Neuron (in vitro differentiated cells): ENCODE results near the gene MYL5.

ENCODE experiments used
- H2AFZ ChIP-seq: one replicate; pipeline ENCODE4 v1.6.1; 2013; ENCODE audit warnings: low read depth, mild to moderate bottlenecking, inconsistent platforms, low read length, moderate library complexity
- H3K27me3 ChIP-seq: one replicate; pipeline ENCODE4 v1.6.1; 2013; ENCODE audit warnings: low read length; ENCODE audit not compliant: insufficient read depth
- H3K36me3 ChIP-seq: one replicate; pipeline ENCODE4 v1.6.1; 2013; ENCODE audit warnings: low read length; ENCODE audit not compliant: insufficient read depth
- H3K4me1 ChIP-seq: one replicate; pipeline ENCODE4 v1.6.1; 2013; ENCODE audit warnings: low read length; ENCODE audit not compliant: insufficient read depth
- H3K4me3 ChIP-seq: 2 replicates; pipeline ENCODE4 v1.5.1; 2013; ENCODE audit warnings: mild to moderate bottlenecking, low read length, moderate library complexity
- H3K9me3 ChIP-seq: one replicate; pipeline ENCODE4 v1.6.1; 2013; ENCODE audit warnings: low read length

Gene MYL5

GRCh38 chr4:656436-657337, 17.7 kb upstream of the MYL5 start:
- Histone ChIP-seq H3K36me3 (no peaks in the 10 kb centered on the region), H2AFZ (no peak overlapping the region), H3K4me1 (no peaks in the 10 kb centered on the region), H3K9me3 (peaks cover 2% of the 10 kb centered on the region), H3K4me3 (no peak overlapping the region), H3K27me3 (no peaks in the 10 kb centered on the region)

GRCh38 chr4:657338-657833, 17.0 kb upstream of the MYL5 start:
- peaks cover 5% of the 10 kb centered on the region for H3K9me3 ChIP-seq
- H2AFZ ChIP-seq, result no peak overlapping the region
- H3K36me3 ChIP-seq, result no peaks in the 10 kb centered on the region
- H3K27me3 ChIP-seq, result no peaks in the 10 kb centered on the region
- H3K4me1 ChIP-seq, result no peaks in the 10 kb centered on the region
- no peak overlapping the region for H3K4me3 ChIP-seq

- Histone ChIP-seq H2AFZ (no peak overlapping the region), H3K27me3 (peaks cover 2% of the 10 kb centered on the region), H3K4me3 (no peak overlapping the region), H3K4me1 (no peaks in the 10 kb centered on the region), H3K9me3 (peaks cover 5% of the 10 kb centered on the region), H3K36me3 (no peaks in the 10 kb centered on the region)
These were observed 16.3 kb upstream of the MYL5 start for GRCh38 chr4:657834-658667.

- Histone ChIP-seq H3K4me1 (no peaks in the 10 kb centered on the region), H3K9me3 (peaks cover 5% of the 10 kb centered on the region), H2AFZ (no peak overlapping the region), H3K4me3 (no peak overlapping the region), H3K36me3 (no peaks in the 10 kb centered on the region), H3K27me3 (peaks cover 11% of the 10 kb centered on the region)
These were observed 15.4 kb upstream of the MYL5 start for GRCh38 chr4:658681-659667.

GRCh38 chr4:659851-660250, 14.5 kb upstream of the MYL5 start:
- Histone ChIP-seq H3K36me3 (no peaks in the 10 kb centered on the region), H3K9me3 (peaks cover 8% of the 10 kb centered on the region), H2AFZ (no peak overlapping the region), H3K4me1 (no peaks in the 10 kb centered on the region), H3K27me3 (peaks cover 19% of the 10 kb centered on the region), H3K4me3 (no peak overlapping the region)

GRCh38 chr4:660401-660800, 13.9 kb upstream of the MYL5 start:
- H3K9me3 ChIP-seq, result peaks cover 8% of the 10 kb centered on the region
- no peaks in the 10 kb centered on the region for H3K36me3 ChIP-seq
- peaks cover 25% of the 10 kb centered on the region for H3K27me3 ChIP-seq
- no peak overlapping the region for H3K4me3 ChIP-seq
- H2AFZ ChIP-seq, result no peak overlapping the region
- H3K4me1 ChIP-seq, result no peaks in the 10 kb centered on the region

- no peaks in the 10 kb centered on the region for H3K36me3 ChIP-seq
- no peak overlapping the region for H2AFZ ChIP-seq
- no peak overlapping the region for H3K4me3 ChIP-seq
- no peaks in the 10 kb centered on the region for H3K4me1 ChIP-seq
- H3K27me3 ChIP-seq, result peaks cover 25% of the 10 kb centered on the region
- peaks cover 8% of the 10 kb centered on the region for H3K9me3 ChIP-seq
These were observed 13.1 kb upstream of the MYL5 start for GRCh38 chr4:661231-661630.

GRCh38 chr4:661881-662761, 12.2 kb upstream of the MYL5 start:
- H3K9me3 ChIP-seq, result peaks cover 8% of the 10 kb centered on the region

GRCh38 chr4:663046-663437, 11.3 kb upstream of the MYL5 start:
- Histone ChIP-seq H3K4me3 (no peak overlapping the region), H3K36me3 (no peaks in the 10 kb centered on the region), H3K4me1 (no peaks in the 10 kb centered on the region), H3K9me3 (peaks cover 8% of the 10 kb centered on the region), H3K27me3 (peaks cover 25% of the 10 kb centered on the region), H2AFZ (peak overlapping the region; percentile 55)

More at GRCh38 chr4:661881-662761, 12.2 kb upstream of the MYL5 start:
- H3K4me1 ChIP-seq, result no peaks in the 10 kb centered on the region
- H3K4me3 ChIP-seq, result no peak overlapping the region
- no peak overlapping the region for H2AFZ ChIP-seq
- no peaks in the 10 kb centered on the region for H3K36me3 ChIP-seq
- H3K27me3 ChIP-seq, result peaks cover 25% of the 10 kb centered on the region

GRCh38 chr4:663438-664428, 10.6 kb upstream of the MYL5 start:
- peak overlapping the region; percentile 55 for H2AFZ ChIP-seq
- H3K4me3 ChIP-seq, result peak overlapping the region; percentile 12
- no peaks in the 10 kb centered on the region for H3K36me3 ChIP-seq
- peaks cover 8% of the 10 kb centered on the region for H3K9me3 ChIP-seq
- H3K4me1 ChIP-seq, result no peaks in the 10 kb centered on the region
- peaks cover 25% of the 10 kb centered on the region for H3K27me3 ChIP-seq

- no peaks in the 10 kb centered on the region for H3K36me3 ChIP-seq
- peaks cover 7% of the 10 kb centered on the region for H3K9me3 ChIP-seq
- no peak overlapping the region for H2AFZ ChIP-seq
- H3K4me3 ChIP-seq, result no peak overlapping the region
- H3K4me1 ChIP-seq, result no peaks in the 10 kb centered on the region
- peaks cover 25% of the 10 kb centered on the region for H3K27me3 ChIP-seq
These were observed 9.6 kb upstream of the MYL5 start for GRCh38 chr4:664713-665231.
